HepG2 (cell line): ENCODE measurements around the gene VAMP2. TPM values are rescaled to one million over a fixed set of nuclear protein-coding genes. Genes with fewer than 3 reads are reported as not detected.
A peak's percentile ranks its signal among the peaks of the same experiment; 100 is the strongest.

Source experiments
- CREM ChIP-seq, 2 experiments: sonication (generic) in 1 of 2; formaldehyde crosslinking in 1 of 2; IDR thresholded peaks; 2 replicates each; pipeline versions ENCODE4 v1.4.0 to v1.6.1; 2016 to 2020; ENCODE audit warnings: antibody characterized with exemption in 1 of 2, mild to moderate bottlenecking in 1 of 2, missing genetic modification reagents in 1 of 2
- ETV5 ChIP-seq: IDR thresholded peaks from 2 replicates; pipeline ENCODE4 v1.6.1; 2018; ENCODE audit warnings: missing biosample characterization, missing genetic modification reagents, inconsistent platforms, borderline replicate concordance
- HMG20B ChIP-seq: conservative IDR thresholded peaks from 2 replicates; pipeline ENCODE4 v1.6.1; 2016; ENCODE audit warnings: missing genetic modification reagents, missing compliant biosample characterization
- HMGXB4 ChIP-seq, 2 experiments: sonication (generic) in 1 of 2; formaldehyde crosslinking in 1 of 2; IDR thresholded peaks; 2 replicates each; pipeline versions ENCODE4 v1.4.0 to v1.6.1; 2018 to 2020; ENCODE audit warnings: missing genetic modification reagents in 2 of 2, borderline replicate concordance in 1 of 2, low read depth in 1 of 2, mild to moderate bottlenecking in 1 of 2, missing biosample characterization in 1 of 2
- KDM3A ChIP-seq: IDR thresholded peaks from 2 replicates; pipeline ENCODE4 v1.6.1; 2018; ENCODE audit warnings: low read depth, missing compliant biosample characterization
- MAF1 ChIP-seq: sonication (generic); formaldehyde crosslinking; IDR thresholded peaks from 2 replicates; pipeline ENCODE4 v1.5.0; 2020; ENCODE audit warnings: missing genetic modification reagents, borderline replicate concordance
- MEF2D ChIP-seq: sonication (generic); formaldehyde crosslinking; IDR thresholded peaks from 2 replicates; pipeline ENCODE4 v1.5.1; 2020; ENCODE audit warnings: mild to moderate bottlenecking, missing genetic modification reagents
- SALL1 ChIP-seq: sonication (generic); formaldehyde crosslinking; IDR thresholded peaks from 2 replicates; pipeline ENCODE4 v1.8.0; 2022; ENCODE audit warnings: mild to moderate bottlenecking, missing genetic modification reagents
- SAP130 ChIP-seq: IDR thresholded peaks from 2 replicates; pipeline ENCODE4 v1.6.1; 2016; ENCODE audit warnings: low read depth
- ZBED4 ChIP-seq: sonication (generic); formaldehyde crosslinking; IDR thresholded peaks from 2 replicates; pipeline ENCODE4 v1.4.0; 2020; ENCODE audit warnings: missing genetic modification reagents, borderline replicate concordance
- ZNF333 ChIP-seq: sonication (generic); formaldehyde crosslinking; IDR thresholded peaks from 2 replicates; pipeline ENCODE4 v1.4.0; 2020; ENCODE audit warnings: mild to moderate bottlenecking, missing genetic modification reagents, borderline replicate concordance
- ZNF354B ChIP-seq: sonication (generic); formaldehyde crosslinking; IDR thresholded peaks from 2 replicates; pipeline ENCODE4 v1.8.0; 2022; ENCODE audit warnings: mild to moderate bottlenecking, missing genetic modification reagents
- ZNF569 ChIP-seq: sonication (generic); formaldehyde crosslinking; IDR thresholded peaks from 2 replicates; pipeline ENCODE4 v1.5.0; 2020; ENCODE audit warnings: mild to moderate bottlenecking, missing genetic modification reagents, moderate library complexity, borderline replicate concordance
- ZNF710 ChIP-seq: sonication (generic); formaldehyde crosslinking; IDR thresholded peaks from 2 replicates; pipeline ENCODE4 v1.5.0; 2020; ENCODE audit warnings: mild to moderate bottlenecking, missing genetic modification reagents, borderline replicate concordance
- ZNF83 ChIP-seq: sonication (generic); formaldehyde crosslinking; IDR thresholded peaks from 2 replicates; pipeline ENCODE4 v1.4.0; 2020; ENCODE audit warnings: missing genetic modification reagents, mild to moderate bottlenecking, borderline replicate concordance
- polyA plus RNA-seq, 8 experiments: library from polyadenylated mRNA; depleted of rRNA in 3 of 8; stranded (reverse) in 7 of 8; unstranded in 1 of 8; fragments of >200 nt; fragmentation: Illumina TruSeq in 4 of 8; extraction: Trizol in 4 of 8; gene quantifications; 2 replicates each; pipeline versions ENCODE4 v1.2.1 to v1.2.3, GENCODE V29; 2011 to 2016; ENCODE audit warnings: low read depth in 4 of 8, missing spikeins in 1 of 8, mixed read lengths in 1 of 8; ENCODE audit not compliant: insufficient read depth in 1 of 8
- total RNA-seq, 5 experiments: library from RNA; depleted of rRNA; stranded (reverse); fragments of >200 nt; fragmentation: Illumina TruSeq; extraction: Trizol; gene quantifications; 2 replicates each; pipeline ENCODE4 v1.2.3, GENCODE V29; 2016; ENCODE audit warnings: low read depth in 1 of 5
- TF ChIP-seq, protein P1 (sequence below): sonication (generic); formaldehyde crosslinking; IDR thresholded peaks from 2 replicates; pipeline ENCODE4 v1.8.1; 2023; ENCODE audit warnings: mild to moderate bottlenecking, moderate library complexity, missing genetic modification reagents
- TF ChIP-seq, protein P2 (sequence below): sonication (generic); formaldehyde crosslinking; IDR thresholded peaks from 2 replicates; pipeline ENCODE4 v1.8.0; 2022; ENCODE audit warnings: missing genetic modification reagents, mild to moderate bottlenecking, inconsistent platforms, borderline replicate concordance

Gene VAMP2
- total and polyA plus RNA-seq, 2 of the 13 experiments (the other 11 are each of a cell fraction or from before 2014, with no cell fraction given) = 3.9 to 17.2 TPM

GRCh38 chr17:8187517-8188262, 24.9 kb upstream of the VAMP2 start (continued):
- TF ChIP-seq ZBED4 (CRISPR knock-in tag) (0 out of 2 replicates have a peak, but pooled peaks have one; percentile 47), ZNF569 (no peak), MEF2D (CRISPR knock-in tag) (0 out of 2 replicates have a peak, but pooled peaks have one; percentile 41), SAP130 (CRISPR knock-in tag) (peak; percentile 87), CREM (IDR thresholded peaks at IDR 0.05) (peak; percentile 61), CREM (CRISPR knock-in tag; IDR thresholded peaks at IDR 0.05) (no peak), ZNF710 (0 out of 2 replicates have a peak, but pooled peaks have one; percentile 9), HMG20B (CRISPR knock-in tag) (no peak; the same call in 1 of the 2 replicates), ZNF83 (CRISPR knock-in tag) (no peak), HMGXB4 (CRISPR knock-in tag; IDR thresholded peaks at IDR 0.05; ENCODE audit: borderline replicate concordance in 1 of 2, low read depth in 1 of 2) (peak in 1 of 2 experiments; percentile 97; a peak in 3 of 4 replicates), ZNF333 (CRISPR knock-in tag) (no peak), KDM3A (0 out of 2 replicates have a peak, but pooled peaks have one; percentile 46), ETV5 (CRISPR knock-in tag) (peak; percentile 2; the same call in 1 of the 2 replicates), SALL1 (CRISPR knock-in tag) (peak; percentile 55), ZNF354B (CRISPR knock-in tag) (0 out of 2 replicates have a peak, but pooled peaks have one; percentile 49), MAF1 (CRISPR knock-in tag) (peak; percentile 93)
- TF ChIP-seq, protein P1, sequence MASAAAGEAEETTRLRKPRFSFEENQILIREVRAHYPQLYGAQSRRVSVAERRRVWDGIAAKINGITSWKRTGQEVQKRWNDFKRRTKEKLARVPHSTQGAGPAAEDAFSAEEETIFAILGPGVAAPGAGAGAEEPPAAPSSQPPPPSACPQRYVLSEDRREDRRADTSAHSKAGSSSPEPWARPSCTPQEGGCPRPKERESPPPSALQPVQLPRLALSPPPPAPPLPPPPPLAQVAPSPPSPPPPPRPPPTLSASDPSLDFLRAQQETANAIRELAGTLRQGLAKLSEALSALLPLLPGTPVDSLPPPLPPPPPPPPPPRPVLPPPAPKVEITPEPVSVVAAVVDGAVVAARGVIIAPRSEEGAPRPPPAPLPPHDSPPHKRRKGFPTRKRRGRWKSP (CRISPR knock-in tag) = peak; percentile 96
- TF ChIP-seq, protein P2, sequence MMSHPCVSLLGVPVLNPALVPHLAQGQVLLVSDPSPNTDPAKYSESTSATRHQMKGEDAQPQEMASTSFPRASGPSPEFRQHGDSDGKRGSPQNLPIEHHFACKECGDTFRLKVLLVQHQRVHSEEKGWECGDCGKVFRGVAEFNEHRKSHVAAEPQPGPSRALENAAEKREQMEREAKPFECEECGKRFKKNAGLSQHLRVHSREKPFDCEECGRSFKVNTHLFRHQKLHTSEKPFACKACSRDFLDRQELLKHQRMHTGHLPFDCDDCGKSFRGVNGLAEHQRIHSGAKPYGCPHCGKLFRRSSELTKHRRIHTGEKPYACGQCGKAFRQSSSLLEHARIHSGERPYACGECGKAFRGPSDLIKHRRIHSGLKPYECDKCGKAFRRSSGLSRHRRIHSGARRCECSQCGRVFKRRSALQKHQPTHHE = no peak
